Measurements from ENCODE around the gene COPS2.

Gene COPS2

GRCh38 chr15:49154799-49155109, 645 bp downstream of the COPS2 start:
- no peak for TF ChIP-seq ZFX (IDR thresholded peaks at IDR 0.05; ENCODE audit: borderline replicate concordance)
- TF ChIP-seq, protein P1, sequence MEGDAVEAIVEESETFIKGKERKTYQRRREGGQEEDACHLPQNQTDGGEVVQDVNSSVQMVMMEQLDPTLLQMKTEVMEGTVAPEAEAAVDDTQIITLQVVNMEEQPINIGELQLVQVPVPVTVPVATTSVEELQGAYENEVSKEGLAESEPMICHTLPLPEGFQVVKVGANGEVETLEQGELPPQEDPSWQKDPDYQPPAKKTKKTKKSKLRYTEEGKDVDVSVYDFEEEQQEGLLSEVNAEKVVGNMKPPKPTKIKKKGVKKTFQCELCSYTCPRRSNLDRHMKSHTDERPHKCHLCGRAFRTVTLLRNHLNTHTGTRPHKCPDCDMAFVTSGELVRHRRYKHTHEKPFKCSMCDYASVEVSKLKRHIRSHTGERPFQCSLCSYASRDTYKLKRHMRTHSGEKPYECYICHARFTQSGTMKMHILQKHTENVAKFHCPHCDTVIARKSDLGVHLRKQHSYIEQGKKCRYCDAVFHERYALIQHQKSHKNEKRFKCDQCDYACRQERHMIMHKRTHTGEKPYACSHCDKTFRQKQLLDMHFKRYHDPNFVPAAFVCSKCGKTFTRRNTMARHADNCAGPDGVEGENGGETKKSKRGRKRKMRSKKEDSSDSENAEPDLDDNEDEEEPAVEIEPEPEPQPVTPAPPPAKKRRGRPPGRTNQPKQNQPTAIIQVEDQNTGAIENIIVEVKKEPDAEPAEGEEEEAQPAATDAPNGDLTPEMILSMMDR (IDR thresholded peaks at IDR 0.05): no peak
- peak overlapping the region; percentile 78 for H3K27ac ChIP-seq

- TF ChIP-seq ZFX (IDR thresholded peaks at IDR 0.05; ENCODE audit: borderline replicate concordance): no peak
- TF ChIP-seq, protein P1 (IDR thresholded peaks at IDR 0.05): no peak
- peak overlapping the region; percentile 78; the same call in 1 of the 2 replicates for H3K27ac ChIP-seq
Observed at GRCh38 chr15:49154359-49154758, 1.0 kb downstream of the COPS2 start.

GRCh38 chr15:49152552-49153312, 2.7 kb downstream of the COPS2 start:
- H3K27ac ChIP-seq: no peak overlapping the region
- TF ChIP-seq ZFX (IDR thresholded peaks at IDR 0.05; ENCODE audit: borderline replicate concordance): no peak
- TF ChIP-seq, protein P1 (IDR thresholded peaks at IDR 0.05): no peak

GRCh38 chr15:49151831-49152230, 3.6 kb downstream of the COPS2 start:
- TF ChIP-seq ZFX (IDR thresholded peaks at IDR 0.05; ENCODE audit: borderline replicate concordance): no peak
- TF ChIP-seq, protein P1 (IDR thresholded peaks at IDR 0.05): no peak
- H3K27ac ChIP-seq: no peak overlapping the region

- no peak overlapping the region for H3K27ac ChIP-seq
- no peak for TF ChIP-seq ZFX (IDR thresholded peaks at IDR 0.05; ENCODE audit: borderline replicate concordance)
- TF ChIP-seq, protein P1 (IDR thresholded peaks at IDR 0.05): no peak
Observed at GRCh38 chr15:49148727-49149126, 6.7 kb downstream of the COPS2 start.

DNA sequence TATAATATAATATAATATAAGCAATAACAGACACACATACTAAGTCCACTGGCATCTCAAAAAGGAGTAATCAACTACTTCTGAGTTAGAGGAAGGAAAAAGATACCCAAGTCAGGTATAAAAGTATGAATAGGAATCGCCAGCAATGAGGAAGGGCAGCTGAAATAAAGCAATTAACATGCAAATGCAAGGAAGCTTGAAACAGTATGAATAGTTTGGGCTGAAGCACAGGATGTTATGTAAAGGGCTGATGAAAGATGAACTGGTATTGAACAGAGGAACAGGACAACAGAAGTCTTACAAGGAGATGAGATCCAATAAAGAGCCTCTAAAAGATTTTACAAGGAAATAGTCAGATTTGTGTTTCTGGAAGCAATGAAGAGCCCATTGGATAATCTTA, 7.1 kb downstream of the COPS2 start:
- TF ChIP-seq, protein P1 (IDR thresholded peaks at IDR 0.05): no peak
- TF ChIP-seq ZFX (IDR thresholded peaks at IDR 0.05; ENCODE audit: borderline replicate concordance): no peak
- H3K27ac ChIP-seq: no peak overlapping the region
